ENCODE measurements around the gene CEP89.
"Not testable (repeated sequence)": the region's sequence is repeated elsewhere in the genome, so short reads cannot be mapped to it uniquely, and the experiment has no call there.

The CEP89 gene

DNA sequence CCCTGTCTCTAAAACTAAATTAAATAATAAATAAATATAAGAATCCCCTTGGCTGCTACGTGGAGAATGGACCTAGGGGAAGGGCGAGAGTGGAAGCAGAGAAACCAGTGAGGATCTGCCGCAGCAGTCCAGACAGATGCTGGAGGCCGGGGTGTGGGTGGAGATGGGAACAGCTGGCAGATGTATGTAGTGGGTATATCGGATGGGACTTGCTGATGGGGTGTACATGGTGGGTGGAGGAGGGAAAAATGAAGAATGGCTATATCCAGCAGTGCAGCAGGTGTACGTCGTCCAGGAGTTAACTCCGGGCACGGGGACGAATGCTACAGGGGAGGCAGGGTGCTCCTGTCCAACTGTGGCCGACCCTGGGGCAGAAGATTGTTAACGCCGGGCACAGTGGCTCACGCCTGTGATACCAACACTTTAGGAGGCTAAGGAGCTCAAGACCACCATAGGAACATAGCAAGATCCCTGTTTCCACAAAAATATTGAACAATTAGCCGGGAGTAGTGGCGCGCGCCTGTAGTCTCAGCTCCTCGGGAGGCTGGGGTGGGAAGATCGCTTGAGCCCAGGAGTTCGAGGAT lies 654 bp downstream of the CEP89 start:
- no peak for DNase-seq

DNA sequence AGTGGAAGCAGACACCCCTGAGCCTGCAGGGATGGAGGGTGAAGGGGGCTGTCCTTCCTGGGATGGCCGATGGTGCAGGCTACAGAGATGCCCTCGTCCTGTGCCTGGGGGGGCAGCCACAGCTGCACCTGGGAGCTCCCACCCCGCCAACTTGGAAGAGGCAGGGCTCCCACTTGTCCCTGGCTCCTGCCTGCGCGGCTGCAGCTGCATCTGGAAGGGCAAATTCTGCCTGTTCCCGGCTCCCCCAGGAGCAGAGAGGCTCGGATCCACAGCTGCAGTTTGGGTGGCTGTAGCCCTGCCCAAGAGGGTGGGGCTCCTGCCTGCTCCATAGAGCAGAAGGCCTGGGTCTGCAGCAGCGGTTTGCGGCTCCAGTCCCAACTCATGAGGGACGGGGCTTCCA lies 2.2 kb downstream of the CEP89 start:
- in situ Hi-C loops (cut with MboI; ENCODE audit: low pct_unique_long_range_greater_than_20kb, low sequenced_read_pairs): no loop called here
- no peak for DNase-seq

More for the DNA sequence above, 654 bp downstream of the CEP89 start:
- in situ Hi-C loops (cut with MboI; ENCODE audit: low pct_unique_long_range_greater_than_20kb, low sequenced_read_pairs): no loop called here

DNA sequence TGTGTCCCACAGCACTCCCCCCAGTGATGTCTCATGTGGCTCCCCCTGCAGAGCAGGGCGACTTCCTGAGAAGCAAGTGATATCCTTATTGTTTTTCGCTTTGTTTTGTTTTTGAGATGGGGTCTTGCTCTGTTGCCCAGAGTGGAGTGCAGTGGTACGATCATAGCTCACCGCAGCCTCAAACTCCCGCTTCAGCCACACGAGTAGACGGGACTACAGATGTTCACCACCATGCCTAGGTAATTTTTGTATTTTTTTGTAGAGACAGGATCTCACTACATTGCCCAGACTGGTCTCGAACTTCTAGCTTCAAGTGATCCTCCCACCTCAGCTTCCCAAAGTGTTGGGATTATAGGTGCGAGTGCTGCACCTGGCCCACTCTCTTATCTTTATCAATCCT lies 5.0 kb downstream of the CEP89 start:
- in situ Hi-C loops (cut with MboI; ENCODE audit: low pct_unique_long_range_greater_than_20kb, low sequenced_read_pairs): no loop called here
- DNase-seq: no peak

DNA sequence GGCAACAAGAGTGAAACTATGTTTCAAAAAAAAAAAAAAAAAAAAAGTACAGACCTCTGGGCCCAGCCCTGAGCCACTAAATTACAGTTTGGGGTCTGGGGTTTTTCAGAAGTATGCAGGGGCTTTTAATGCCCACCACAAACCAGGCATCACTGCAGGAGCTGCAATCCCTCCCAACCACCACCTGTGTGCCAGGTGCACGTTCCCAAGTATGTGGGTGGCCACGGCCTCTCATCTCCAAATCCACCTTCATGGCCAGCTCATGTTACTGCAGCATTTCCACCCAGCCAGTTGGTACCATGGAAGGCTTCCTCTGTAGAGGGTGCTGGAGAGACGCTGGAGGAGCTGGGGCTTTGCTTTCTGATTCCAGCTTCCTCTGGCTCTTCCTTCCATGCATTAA lies 26.5 kb downstream of the CEP89 start:
- DNase-seq: no peak
- in situ Hi-C loops (cut with MboI; ENCODE audit: low pct_unique_long_range_greater_than_20kb, low sequenced_read_pairs): no loop called here

DNA sequence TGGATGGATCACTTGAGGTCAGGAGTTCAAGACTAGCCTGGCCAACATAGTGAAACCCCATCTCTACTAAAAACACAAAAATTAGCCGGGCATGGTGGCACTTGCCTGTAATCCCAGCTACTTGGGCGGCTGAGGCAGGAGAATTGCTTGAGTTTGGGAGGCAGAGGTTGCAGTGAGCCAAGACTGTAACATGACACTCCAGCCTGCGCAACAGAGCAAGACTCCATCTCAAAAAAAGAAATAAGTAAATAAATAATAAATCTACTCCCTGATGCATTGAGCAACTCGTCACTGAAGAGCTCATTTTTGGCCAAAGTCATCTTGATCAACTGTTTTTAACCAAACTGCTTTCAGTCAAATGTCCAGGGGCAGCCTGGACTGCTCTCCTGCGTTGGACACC lies 30.5 kb downstream of the CEP89 start:
- in situ Hi-C loops (cut with MboI; ENCODE audit: low pct_unique_long_range_greater_than_20kb, low sequenced_read_pairs): not testable (repeated sequence)

DNA sequence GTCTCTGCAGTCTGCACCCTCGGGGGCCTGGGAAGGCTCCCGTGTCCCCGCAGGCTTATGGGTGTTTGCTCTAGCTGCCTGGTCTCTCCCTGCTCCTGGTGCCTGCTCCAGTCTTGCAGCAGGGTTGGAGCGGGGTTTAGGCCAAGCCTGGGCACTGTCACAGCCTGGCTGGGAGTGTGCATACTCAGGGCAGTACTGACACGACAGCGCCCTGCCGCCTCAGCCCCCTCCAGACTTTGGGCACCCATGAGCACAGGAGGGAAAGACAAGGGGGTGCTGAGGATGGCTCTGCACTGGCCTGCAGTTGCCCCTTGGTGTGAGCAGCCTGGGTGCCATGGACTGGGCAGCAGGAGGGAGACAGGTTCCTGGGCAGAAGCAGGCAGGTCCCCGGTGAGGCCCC lies 35.7 kb downstream of the CEP89 start:
- in situ Hi-C loops (cut with MboI; ENCODE audit: low pct_unique_long_range_greater_than_20kb, low sequenced_read_pairs): no loop called here
- DNase-seq: no peak

More for the DNA sequence above, 30.5 kb downstream of the CEP89 start:
- DNase-seq: not testable (repeated sequence)

DNA sequence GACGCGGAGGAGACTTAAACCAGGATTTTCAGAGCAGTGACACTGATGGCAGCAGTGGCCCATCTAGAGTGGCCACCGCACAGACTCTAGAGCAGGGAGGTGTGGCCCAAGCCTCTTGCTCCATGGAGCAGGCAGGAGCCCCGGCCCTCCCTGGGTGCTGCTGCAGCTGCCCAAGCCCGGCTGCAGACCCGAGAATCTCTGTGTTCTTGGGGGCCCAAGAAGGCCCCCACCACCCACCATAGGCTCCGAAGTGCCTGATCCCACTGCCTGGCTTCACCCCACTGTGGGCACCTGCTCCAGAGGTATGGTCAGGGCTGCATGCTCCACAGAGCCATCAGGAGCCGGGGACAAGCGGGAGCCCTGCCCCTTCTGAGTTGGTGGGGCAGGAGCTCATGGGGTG lies 36.1 kb downstream of the CEP89 start:
- in situ Hi-C loops (cut with MboI; ENCODE audit: low pct_unique_long_range_greater_than_20kb, low sequenced_read_pairs): no loop called here
- DNase-seq: no peak

DNA sequence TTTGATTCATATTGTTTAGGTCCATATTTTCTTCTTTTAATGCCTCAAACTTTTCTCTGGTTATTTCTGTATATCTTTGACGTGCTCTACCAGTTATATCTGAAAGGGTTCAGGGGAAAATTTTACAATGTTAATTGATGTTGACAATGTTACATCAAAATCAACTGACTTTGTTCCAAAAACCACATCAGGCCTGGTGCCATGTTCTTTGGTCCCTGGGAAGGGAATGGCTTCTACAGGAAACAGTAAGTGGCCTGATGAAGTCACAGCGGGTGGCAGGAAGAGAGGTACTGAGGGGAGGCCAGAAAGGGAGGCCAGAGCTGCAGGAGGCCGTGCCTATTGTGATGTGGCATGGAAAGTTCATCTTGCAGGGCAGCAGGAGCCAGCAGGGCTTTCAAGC lies 38.2 kb downstream of the CEP89 start:
- no peak for DNase-seq
- in situ Hi-C loops (cut with MboI; ENCODE audit: low pct_unique_long_range_greater_than_20kb, low sequenced_read_pairs): no loop called here

DNA sequence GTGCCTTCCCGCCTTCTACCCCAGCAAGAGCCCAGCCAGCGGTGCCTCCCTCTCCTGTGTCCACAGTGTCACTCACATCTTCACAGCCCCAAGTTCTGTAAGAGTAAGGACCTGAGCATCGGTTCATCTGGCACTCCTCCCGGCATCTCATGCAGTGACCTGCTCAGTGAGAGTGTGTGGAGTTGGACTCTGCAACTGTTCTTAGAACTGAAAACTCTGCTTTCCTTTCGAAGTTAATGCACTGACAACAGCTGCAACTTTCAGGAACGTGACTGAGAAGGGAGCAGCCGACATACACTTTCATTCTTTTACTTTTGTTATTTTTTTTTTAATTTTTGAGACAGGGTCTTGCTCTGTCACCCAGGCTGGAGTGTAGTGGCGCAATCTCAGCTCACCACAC lies 41.2 kb downstream of the CEP89 start:
- no peak for DNase-seq
- in situ Hi-C loops (cut with MboI; ENCODE audit: low pct_unique_long_range_greater_than_20kb, low sequenced_read_pairs): no loop called here

DNA sequence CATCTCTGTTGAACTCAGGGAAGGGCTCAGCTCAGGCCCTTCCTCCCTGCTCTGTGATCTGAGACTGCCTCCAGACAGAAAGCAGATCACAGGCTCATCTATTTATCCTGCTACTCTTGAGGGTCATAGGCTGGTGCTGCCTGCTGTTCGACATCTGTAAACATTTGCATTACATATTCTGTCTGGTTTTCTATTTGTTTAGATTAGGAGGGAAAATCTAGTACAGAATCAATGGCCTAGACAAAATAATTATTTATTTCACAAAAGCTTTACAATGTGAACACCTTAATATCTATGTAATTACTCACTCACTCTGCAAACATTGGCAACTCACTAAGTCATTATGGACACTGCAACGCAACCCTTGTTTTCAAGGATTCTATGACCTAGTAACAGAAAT lies 43.0 kb downstream of the CEP89 start:
- in situ Hi-C loops (cut with MboI; ENCODE audit: low pct_unique_long_range_greater_than_20kb, low sequenced_read_pairs): no loop called here
- DNase-seq: no peak

DNA sequence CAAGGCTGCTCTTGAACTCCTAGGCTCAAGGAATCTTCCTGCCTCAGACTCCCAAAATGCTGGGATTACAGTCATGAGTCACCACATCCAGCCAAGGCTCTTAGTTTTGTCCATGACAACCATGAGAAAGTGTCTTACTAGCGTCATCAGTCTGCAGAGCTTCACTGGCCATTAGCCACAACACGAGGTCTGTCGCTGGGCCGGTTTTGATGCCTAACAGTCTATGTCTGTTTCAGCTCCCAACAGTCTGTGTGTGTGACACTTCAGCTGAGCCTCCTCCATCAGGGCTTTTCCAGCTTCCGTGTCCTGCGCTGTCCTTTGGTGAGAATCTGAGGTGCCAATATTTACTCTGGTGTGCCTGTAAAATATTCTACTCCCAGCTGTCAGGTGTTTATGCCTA lies 47.6 kb downstream of the CEP89 start:
- in situ Hi-C loops (cut with MboI; ENCODE audit: low pct_unique_long_range_greater_than_20kb, low sequenced_read_pairs): no loop called here
- DNase-seq: no peak

DNA sequence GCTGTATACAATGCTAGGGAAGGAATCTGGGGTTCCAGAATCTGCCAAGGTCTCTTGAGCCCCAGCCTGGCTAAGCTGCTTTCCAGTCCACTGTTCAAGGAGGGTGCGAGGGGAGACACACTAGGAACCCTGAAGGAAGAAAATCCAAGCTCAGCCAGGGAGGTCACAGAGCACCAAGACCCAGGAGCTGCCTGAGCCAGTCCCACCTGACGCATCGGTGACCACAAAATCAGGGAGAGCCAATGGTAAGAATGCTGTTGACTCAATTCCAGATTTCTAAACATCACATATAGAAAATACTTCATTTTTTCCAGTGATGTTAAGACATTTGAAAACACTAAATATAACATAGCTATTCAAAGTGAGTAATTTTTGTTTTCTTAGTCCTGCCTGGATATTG lies 50.1 kb downstream of the CEP89 start:
- in situ Hi-C loops (cut with MboI; ENCODE audit: low pct_unique_long_range_greater_than_20kb, low sequenced_read_pairs): no loop called here
- DNase-seq: no peak

DNA sequence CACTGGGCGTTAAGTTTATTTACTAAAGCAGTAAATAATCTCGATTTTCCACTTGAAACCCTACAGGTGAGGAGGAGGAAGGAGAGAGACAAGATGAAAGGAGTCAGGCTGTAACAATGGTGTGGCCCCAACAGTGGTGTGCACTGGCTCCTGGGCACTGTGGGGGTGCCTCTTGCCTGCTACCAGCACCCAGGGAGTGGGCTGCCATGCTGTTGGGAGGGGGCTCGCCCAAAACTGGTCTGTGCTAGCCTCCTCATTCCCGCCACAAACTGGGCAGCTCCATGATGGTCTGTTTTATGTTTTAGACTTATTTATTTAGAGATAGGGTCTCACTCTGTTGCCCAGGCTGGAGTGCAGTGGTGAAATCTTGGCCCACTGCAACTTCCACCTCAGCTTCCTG lies 52.4 kb downstream of the CEP89 start:
- in situ Hi-C loops (cut with MboI; ENCODE audit: low pct_unique_long_range_greater_than_20kb, low sequenced_read_pairs): no loop called here
- DNase-seq: no peak

DNA sequence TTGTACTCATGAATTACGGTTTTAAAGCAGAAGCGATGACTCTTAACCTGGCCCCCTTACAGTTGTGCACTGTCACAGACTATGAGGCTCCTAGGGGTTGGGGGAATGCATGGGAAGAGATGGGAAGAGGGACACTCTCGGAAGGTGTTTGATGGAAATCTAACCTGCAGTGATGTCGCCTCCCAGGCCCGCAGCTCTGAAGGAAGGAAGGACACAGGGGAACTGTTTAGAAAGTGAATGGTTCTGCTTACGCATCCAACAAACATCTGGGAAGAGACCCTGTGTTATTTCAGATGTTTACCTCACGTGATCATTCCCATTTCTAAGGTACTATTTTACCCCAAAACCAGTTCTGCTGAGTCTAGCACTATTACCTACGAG lies 54.2 kb downstream of the CEP89 start:
- DNase-seq: no peak
- in situ Hi-C loops (cut with MboI; ENCODE audit: low pct_unique_long_range_greater_than_20kb, low sequenced_read_pairs): no loop called here

DNA sequence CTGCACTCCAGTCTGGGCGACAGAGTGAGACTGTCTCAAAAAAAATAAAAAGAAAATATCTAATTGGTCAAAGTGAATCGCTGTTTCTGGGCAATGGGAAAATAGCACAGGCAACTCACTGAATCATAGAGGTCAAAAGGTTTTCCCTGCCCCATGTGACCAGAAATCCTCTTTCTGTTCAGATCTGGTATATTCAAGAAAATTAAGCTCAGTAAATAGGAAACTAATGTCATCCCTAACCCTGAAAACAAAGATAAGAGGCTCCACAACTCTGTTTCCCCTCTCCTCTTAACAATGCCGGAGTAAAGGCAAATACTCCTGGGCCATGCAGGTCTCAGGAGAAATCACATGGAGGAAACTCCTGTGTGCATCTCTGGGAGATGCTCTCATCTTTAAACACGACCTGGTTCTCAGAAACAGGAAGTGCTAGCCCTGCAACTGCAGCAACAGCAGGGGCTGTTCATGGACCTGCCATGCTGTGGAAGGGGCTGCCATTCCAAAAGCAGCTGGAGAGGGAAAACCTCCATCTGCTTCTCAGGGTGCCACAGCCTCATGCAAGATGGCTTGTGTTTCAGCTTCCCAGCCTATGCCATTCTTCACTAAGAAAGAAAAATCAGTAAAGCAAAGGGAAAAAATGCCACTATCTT lies 54.7 kb downstream of the CEP89 start:
- DNase-seq: no peak
- in situ Hi-C loops (cut with MboI; ENCODE audit: low pct_unique_long_range_greater_than_20kb, low sequenced_read_pairs): no loop called here

DNA sequence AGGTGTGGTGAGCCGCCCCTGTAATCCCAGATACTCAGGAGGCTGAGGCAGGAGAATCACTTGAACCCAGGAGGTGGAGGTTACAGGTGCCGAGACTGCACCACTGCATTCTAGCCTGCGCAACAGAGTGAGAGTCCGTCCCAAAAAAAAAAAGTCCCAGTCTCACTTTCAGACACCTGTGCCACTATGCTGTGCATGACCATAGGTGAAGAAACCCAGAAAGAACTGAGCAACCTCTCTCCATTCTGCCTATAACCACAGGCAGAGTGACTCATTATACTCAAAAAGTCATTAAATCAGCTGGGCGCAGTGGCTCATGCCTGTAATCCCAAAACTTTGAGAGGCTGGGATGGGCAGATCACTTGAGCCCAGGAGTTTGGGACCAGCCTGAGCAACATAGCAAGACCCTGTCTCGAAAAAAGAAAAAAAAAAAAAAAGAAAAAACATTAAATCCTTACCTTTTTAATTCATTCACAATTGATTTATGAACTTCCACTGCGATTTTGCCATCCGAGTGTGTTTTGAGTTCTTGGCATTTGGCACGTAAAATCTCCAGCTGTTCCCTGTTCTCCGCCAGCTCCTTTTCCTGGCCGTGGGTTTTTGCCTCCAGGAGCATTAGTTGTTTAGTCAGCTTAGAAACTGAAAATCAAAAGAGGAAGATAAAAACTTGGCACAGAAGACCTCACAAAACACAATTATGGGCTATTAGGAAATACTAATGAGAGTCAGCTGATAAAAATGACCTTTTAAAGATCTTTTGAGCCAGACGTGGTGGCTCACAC lies 56.7 kb downstream of the CEP89 start:
- in situ Hi-C loops (cut with MboI; ENCODE audit: low pct_unique_long_range_greater_than_20kb, low sequenced_read_pairs): no loop called here
- DNase-seq: no peak

DNA sequence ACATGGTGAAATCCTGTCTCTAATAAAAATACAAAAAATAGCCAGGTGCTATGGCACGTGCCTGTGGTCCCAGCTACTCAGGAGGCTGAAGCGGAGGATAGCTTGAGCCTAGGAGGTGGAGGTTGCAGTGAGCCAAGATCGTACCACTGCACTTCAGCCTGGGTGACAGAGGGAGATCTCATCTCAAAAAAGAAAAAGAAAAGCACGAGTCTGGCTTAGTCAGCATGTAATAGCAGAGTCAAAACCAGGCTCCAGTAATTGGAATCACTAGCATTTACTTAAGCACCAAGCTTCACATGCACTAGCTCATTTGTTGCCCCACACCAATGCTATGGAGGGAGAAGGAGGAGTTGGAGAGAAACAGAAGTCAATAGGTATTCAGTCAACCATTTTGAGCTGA lies 60.3 kb downstream of the CEP89 start:
- no peak for DNase-seq

DNA sequence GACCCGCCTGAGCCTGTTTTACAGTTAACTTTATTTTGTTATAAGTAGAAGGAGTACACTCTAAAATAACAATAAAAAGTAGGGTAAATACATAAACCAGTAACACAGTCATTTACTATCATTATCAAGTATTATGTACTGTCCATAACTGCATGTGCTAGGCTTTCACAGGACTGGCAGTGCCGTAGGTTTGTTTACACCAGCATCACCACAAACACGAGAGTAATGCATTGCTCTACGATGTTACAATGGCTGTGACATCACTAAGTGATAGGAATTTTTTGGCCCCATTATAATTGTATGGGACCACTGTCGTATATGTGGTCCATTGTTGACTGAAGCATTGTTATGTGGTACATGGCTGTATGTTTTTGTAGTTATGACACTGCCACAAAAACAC lies 60.9 kb downstream of the CEP89 start:
- DNase-seq: no peak
- in situ Hi-C loops (cut with MboI; ENCODE audit: low pct_unique_long_range_greater_than_20kb, low sequenced_read_pairs): no loop called here

More for the DNA sequence above, 60.3 kb downstream of the CEP89 start:
- in situ Hi-C loops (cut with MboI; ENCODE audit: low pct_unique_long_range_greater_than_20kb, low sequenced_read_pairs): no loop called here

DNA sequence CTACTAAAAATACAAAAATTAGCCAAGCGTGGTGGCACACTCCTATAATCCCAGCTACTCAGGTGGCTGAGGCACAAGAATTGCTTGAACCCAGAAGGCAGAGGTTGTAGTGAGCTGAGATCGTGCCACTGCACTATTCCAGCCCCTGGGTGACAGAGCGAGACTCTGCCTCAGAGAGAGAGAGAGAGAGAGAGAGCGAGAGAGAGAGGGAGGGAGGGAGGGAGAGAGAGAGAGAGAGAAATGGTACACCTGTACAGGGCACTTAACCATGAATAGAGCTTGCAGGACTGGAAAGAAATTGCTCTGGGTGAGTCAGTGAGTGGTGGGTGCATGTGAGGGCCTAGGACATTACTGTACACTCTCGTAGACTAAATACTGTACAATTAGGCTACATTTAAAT lies 61.7 kb downstream of the CEP89 start:
- DNase-seq: no peak
- in situ Hi-C loops (cut with MboI; ENCODE audit: low pct_unique_long_range_greater_than_20kb, low sequenced_read_pairs): no loop called here

DNA sequence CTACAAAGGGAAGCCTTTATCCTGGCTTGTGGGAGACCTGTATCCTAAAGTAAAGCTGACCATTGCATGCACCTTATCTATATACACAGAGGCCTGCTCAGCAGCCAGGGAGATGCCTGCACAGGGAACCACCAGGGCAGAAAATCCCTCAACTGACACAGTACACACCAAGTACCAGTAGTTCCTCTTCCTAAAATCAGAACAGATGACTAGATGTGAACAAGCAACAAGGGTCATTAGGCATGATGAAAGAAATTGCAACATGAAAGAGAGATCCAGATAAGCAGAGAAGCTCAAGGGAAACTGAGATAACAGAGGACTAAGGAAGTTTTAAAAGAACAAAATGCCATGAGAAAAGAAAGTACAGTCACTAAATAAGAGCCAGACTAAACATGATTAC lies 62.5 kb downstream of the CEP89 start:
- no peak for DNase-seq
- in situ Hi-C loops (cut with MboI; ENCODE audit: low pct_unique_long_range_greater_than_20kb, low sequenced_read_pairs): no loop called here
